ENCODE measurements around the gene CPVL.

CPVL gene

GRCh38 chr7:29041991-29042390 lies 104.3 kb downstream of the CPVL start:
- no peak for DNase-seq

- no peak for DNase-seq
Measured at GRCh38 chr7:29040579-29040925, 105.8 kb downstream of the CPVL start.

GRCh38 chr7:29039821-29040578 lies 106.3 kb downstream of the CPVL start:
- DNase-seq: no peak

- DNase-seq: no peak
Measured at GRCh38 chr7:29038463-29038862, 107.9 kb downstream of the CPVL start.

- DNase-seq: no peak
Measured at GRCh38 chr7:29035044-29035740, 111.1 kb downstream of the CPVL start.

- DNase-seq: peak in 1 of 2 donors; percentile 4
Measured at GRCh38 chr7:29033584-29033983, 112.8 kb downstream of the CPVL start.

GRCh38 chr7:29032146-29032545 lies 114.2 kb downstream of the CPVL start:
- DNase-seq: no peak

- DNase-seq: no peak
Measured at GRCh38 chr7:29030781-29031275, 115.5 kb downstream of the CPVL start.

GRCh38 chr7:29022291-29022988 lies 123.9 kb downstream of the CPVL start:
- DNase-seq: no peak

- no peak for DNase-seq
Measured at GRCh38 chr7:29019896-29020295, 126.4 kb downstream of the CPVL start.

GRCh38 chr7:29019387-29019786 lies 127.0 kb downstream of the CPVL start:
- no peak for DNase-seq

GRCh38 chr7:29017713-29018112 lies 128.6 kb downstream of the CPVL start:
- no peak for DNase-seq

GRCh38 chr7:29014725-29015124 lies 131.6 kb downstream of the CPVL start:
- no peak for DNase-seq

GRCh38 chr7:29013931-29014330 lies 132.4 kb downstream of the CPVL start:
- no peak for DNase-seq

GRCh38 chr7:29013082-29013695 lies 133.1 kb downstream of the CPVL start:
- no peak for DNase-seq

- DNase-seq: no peak
Measured at GRCh38 chr7:29009947-29010346, 136.4 kb downstream of the CPVL start.

- DNase-seq: no peak
Measured at GRCh38 chr7:29008590-29008989, 137.7 kb downstream of the CPVL start.

- DNase-seq: no peak
Measured at GRCh38 chr7:29007127-29007526, 139.2 kb downstream of the CPVL start.

GRCh38 chr7:29005829-29006228 lies 140.5 kb downstream of the CPVL start:
- DNase-seq: no peak

- no peak for DNase-seq
Measured at GRCh38 chr7:29005406-29005805, 140.9 kb downstream of the CPVL start.

GRCh38 chr7:29003703-29004102 lies 142.6 kb downstream of the CPVL start:
- no peak for DNase-seq

- no peak for DNase-seq
Measured at GRCh38 chr7:29000717-29001076, 145.6 kb downstream of the CPVL start.

Data from inflammatory macrophage (primary cell).